ENCODE results near the gene PTMA. TPM values are rescaled to one million over a fixed set of nuclear protein-coding genes. Genes with fewer than 3 reads are reported as not detected.
"Not testable (repeated sequence)": the region's sequence is repeated elsewhere in the genome, so short reads cannot be mapped to it uniquely, and the experiment has no call there.

The PTMA gene
- total and polyA plus RNA-seq, 2 experiments from 2014 or later = 737 to 750 TPM

DNA sequence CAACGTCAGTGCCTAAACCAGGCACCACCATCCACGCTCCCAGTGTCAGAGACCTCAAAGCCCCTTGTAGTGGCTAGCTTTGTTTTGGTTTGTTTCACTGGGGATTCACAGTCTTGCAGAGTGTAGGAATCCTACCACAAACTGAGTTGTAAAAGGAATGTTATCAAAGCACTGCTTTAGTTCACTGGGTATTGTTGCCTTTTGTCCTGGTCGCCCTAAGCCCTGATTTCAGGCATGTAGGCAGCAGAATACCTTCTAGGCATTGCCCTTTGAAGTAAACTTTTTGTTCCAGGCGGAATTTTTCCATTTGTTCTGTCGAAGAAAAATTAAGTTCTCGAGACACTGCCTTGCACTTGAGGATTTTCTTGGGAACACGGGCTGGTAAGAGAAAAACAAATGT lies 29.4 kb downstream of the PTMA start:
- Histone ChIP-seq H3K27me3 (no peaks in the 10 kb centered on the region), H3K9me3 (ENCODE audit: low read depth) (no peaks in the 10 kb centered on the region), H3K36me3 (peaks cover 4% of the 10 kb centered on the region), H3K27ac (no peak overlapping the region), H3K4me3 (no peak overlapping the region), H3K4me1 (ENCODE audit: low read depth) (no peaks in the 10 kb centered on the region)
- no peak for DNase-seq (ENCODE audit: low read depth in 1 of 2, low spot score in 1 of 2)
- TF ChIP-seq CTCF (IDR thresholded peaks at IDR 0.05; ENCODE audit: low read depth, low read length) = no peak

DNA sequence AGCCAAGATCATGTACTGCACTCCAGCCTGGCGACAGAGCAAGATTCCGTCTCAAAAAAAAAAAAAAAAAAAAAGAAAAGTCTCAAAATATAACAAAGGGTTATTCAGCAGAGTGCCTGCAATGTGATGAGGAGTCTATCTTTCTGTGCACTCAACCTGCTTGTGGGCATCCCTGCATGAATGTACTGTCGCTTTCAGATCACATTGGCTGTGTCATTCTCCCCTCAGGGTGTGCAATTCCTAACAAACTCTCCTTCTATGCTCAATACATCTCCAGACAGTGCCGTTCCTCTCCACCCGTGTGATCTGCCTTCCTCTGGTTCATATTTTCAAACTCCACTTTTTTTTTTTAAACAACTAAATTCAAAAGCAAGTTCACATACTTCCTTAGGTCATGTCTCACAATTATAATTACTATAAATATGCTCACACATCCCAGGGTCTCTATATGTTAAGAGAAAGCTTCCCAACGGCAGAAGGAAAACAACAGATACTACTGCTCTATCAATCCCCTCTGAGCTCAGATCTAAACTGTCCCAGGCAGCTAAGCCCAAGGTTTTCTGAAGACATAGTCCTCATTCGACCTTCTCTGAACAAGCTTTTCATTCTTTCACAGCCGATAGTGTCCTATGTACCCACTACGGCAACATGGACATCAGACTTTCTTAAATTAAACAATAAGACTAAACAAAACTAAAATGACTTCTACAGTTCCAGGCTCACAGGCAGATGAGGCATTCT lies 35.2 kb downstream of the PTMA start:
- TF ChIP-seq CTCF (IDR thresholded peaks at IDR 0.05; ENCODE audit: low read depth, low read length) = no peak
- peak overlapping the region; percentile 51 for H3K27ac ChIP-seq
- no peaks in the 10 kb centered on the region for H3K9me3 ChIP-seq (ENCODE audit: low read depth)
- no peaks in the 10 kb centered on the region for H3K27me3 ChIP-seq
- H3K36me3 ChIP-seq = no peaks in the 10 kb centered on the region
- H3K4me3 ChIP-seq = no peak overlapping the region
- DNase-seq (ENCODE audit: low read depth in 1 of 2, low spot score in 1 of 2) = no peak
- H3K4me1 ChIP-seq (ENCODE audit: low read depth) = peaks cover 15% of the 10 kb centered on the region

- Histone ChIP-seq H3K36me3 (no peaks in the 10 kb centered on the region), H3K9me3 (ENCODE audit: low read depth) (no peaks in the 10 kb centered on the region), H3K4me1 (ENCODE audit: low read depth) (peaks cover 15% of the 10 kb centered on the region), H3K4me3 (no peak overlapping the region), H3K27ac (no peak overlapping the region), H3K27me3 (no peaks in the 10 kb centered on the region)
- TF ChIP-seq CTCF (IDR thresholded peaks at IDR 0.05; ENCODE audit: low read depth, low read length) = no peak
- DNase-seq (ENCODE audit: low read depth in 1 of 2, low spot score in 1 of 2) = peak in 1 of 2 donors; percentile 23
These were observed 37.1 kb downstream of the PTMA start for GRCh38 chr2:231745303-231746038.

DNA sequence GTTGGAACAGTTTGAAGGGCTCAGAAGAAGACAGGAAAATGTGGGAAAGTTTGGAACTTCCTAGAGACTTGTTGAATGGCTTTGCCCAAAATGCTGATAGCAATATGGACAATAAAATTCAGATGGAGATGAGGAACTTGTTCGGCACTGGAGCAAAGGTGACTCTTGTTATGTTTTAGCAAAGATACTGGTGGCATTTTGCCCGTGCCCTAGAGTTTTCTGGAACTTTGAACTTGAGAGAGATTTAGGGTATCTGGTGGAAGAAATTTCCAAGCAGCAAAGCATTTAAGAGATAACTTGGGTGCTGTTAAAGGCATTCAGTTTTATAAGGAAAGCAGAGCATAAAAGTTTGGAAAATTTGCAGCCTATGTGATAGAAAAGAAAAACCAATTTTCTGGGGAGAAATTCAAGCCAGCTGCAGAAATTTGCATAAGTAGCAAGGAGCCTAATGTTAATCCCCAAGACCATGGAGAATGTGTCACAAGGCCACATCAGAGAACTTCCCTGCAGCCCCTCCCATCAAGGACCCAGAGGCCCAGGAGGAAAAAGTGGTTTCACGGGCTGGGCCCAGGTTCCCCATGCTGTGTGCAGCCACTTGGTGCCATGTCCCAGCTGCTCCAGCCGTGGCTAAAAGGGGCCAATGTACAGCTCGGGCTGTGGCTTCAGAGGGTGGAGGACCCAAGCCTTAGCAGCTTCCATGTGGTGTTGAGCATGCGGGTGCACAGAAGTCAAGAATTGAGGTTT lies 40.0 kb downstream of the PTMA start:
- not testable (repeated sequence) for DNase-seq (ENCODE audit: low read depth in 1 of 2, low spot score in 1 of 2); H3K27me3 ChIP-seq; H3K4me3 ChIP-seq; H3K9me3 ChIP-seq (ENCODE audit: low read depth); H3K36me3 ChIP-seq; H3K27ac ChIP-seq
- H3K4me1 ChIP-seq (ENCODE audit: low read depth) = peaks cover 15% of the 10 kb centered on the region

- H3K36me3 ChIP-seq; H3K27me3 ChIP-seq; H3K27ac ChIP-seq; DNase-seq (ENCODE audit: low read depth in 1 of 2, low spot score in 1 of 2); H3K4me3 ChIP-seq; H3K9me3 ChIP-seq (ENCODE audit: low read depth): not testable (repeated sequence)
- peaks cover 13% of the 10 kb centered on the region for H3K4me1 ChIP-seq (ENCODE audit: low read depth)
These were observed 40.7 kb downstream of the PTMA start for GRCh38 chr2:231749016-231749415.

- Histone ChIP-seq H3K36me3 (no peaks in the 10 kb centered on the region), H3K4me3 (no peak overlapping the region), H3K4me1 (ENCODE audit: low read depth) (no peaks in the 10 kb centered on the region)
These were observed 42.9 kb downstream of the PTMA start for GRCh38 chr2:231751042-231751815.

More at GRCh38 chr2:231751042-231751815, 42.9 kb downstream of the PTMA start:
- DNase-seq (ENCODE audit: low read depth in 1 of 2, low spot score in 1 of 2) = no peak
- no peaks in the 10 kb centered on the region for H3K27me3 ChIP-seq
- H3K27ac ChIP-seq = no peak overlapping the region
- no peak for TF ChIP-seq CTCF (IDR thresholded peaks at IDR 0.05; ENCODE audit: low read depth, low read length)
- no peaks in the 10 kb centered on the region for H3K9me3 ChIP-seq (ENCODE audit: low read depth)
